Calu3 (cell line): ENCODE data around the gene NCF4. TPM values are rescaled to one million over a fixed set of nuclear protein-coding genes. Genes with fewer than 3 reads are reported as not detected.

ENCODE experiments used
- BruUV-seq: library from RNA; stranded (reverse); fragments of 400-500 nt; replicated peaks from 2 replicates; lab custom pipeline; 2021; lab: Mats Ljungman, UMichigan
- CTCF ChIA-PET: fragments of 300-600 bp; sonication (Branson Sonifier 250); formaldehyde crosslinking; loops from one replicate; lab custom pipeline; 2022; ENCODE audit warnings: antibody characterized with exemption; lab: Charles Lee
- DNase-seq: peaks from one replicate; pipeline ENCODE4 v3.0.0; 2022
- H3K27ac Mint-ChIP-seq: one replicate; pipeline ENCODE4 v1.8.0; 2022; ENCODE audit warnings: mixed read lengths; ENCODE audit not compliant: unreplicated experiment
- H3K27me3 Mint-ChIP-seq: one replicate; pipeline ENCODE4 v1.8.0; 2022; ENCODE audit warnings: mixed read lengths; ENCODE audit not compliant: unreplicated experiment
- H3K36me3 Mint-ChIP-seq: one replicate; pipeline ENCODE4 v1.8.0; 2022; ENCODE audit warnings: mild to moderate bottlenecking, moderate library complexity, mixed read lengths; ENCODE audit not compliant: insufficient read depth, unreplicated experiment
- H3K4me1 Mint-ChIP-seq: one replicate; pipeline ENCODE4 v1.8.0; 2022; ENCODE audit warnings: mild to moderate bottlenecking, low read depth, mixed read lengths; ENCODE audit not compliant: unreplicated experiment
- H3K4me3 Mint-ChIP-seq: one replicate; pipeline ENCODE4 v1.8.0; 2022; ENCODE audit warnings: mild to moderate bottlenecking, low read depth, moderate library complexity, mixed read lengths; ENCODE audit not compliant: unreplicated experiment
- H3K9me3 Mint-ChIP-seq: one replicate; pipeline ENCODE4 v1.8.0; 2022; ENCODE audit warnings: low read depth, mixed read lengths; ENCODE audit not compliant: unreplicated experiment
- intact Hi-C: fragments of 100-400 bp; cut with micrococcal nuclease; formaldehyde crosslinking; loops from one replicate; pipeline ENCODE4 v1.10.0; 2022; ENCODE audit not compliant: unreplicated experiment
- total RNA-seq: library from RNA; stranded (reverse); gene quantifications from 2 replicates; pipeline ENCODE4 v1.2.3, GENCODE V29; 2022
- TF ChIP-seq, protein P1 (sequence below): fragments of 200-600 bp; IDR thresholded peaks from one replicate; pipeline ENCODE4 v1.8.0; 2022; ENCODE audit warnings: antibody characterized with exemption; ENCODE audit not compliant: unreplicated experiment

Gene NCF4
- total RNA-seq, 1 experiment from 2014 or later, result not detected

- TF ChIP-seq, protein P1, sequence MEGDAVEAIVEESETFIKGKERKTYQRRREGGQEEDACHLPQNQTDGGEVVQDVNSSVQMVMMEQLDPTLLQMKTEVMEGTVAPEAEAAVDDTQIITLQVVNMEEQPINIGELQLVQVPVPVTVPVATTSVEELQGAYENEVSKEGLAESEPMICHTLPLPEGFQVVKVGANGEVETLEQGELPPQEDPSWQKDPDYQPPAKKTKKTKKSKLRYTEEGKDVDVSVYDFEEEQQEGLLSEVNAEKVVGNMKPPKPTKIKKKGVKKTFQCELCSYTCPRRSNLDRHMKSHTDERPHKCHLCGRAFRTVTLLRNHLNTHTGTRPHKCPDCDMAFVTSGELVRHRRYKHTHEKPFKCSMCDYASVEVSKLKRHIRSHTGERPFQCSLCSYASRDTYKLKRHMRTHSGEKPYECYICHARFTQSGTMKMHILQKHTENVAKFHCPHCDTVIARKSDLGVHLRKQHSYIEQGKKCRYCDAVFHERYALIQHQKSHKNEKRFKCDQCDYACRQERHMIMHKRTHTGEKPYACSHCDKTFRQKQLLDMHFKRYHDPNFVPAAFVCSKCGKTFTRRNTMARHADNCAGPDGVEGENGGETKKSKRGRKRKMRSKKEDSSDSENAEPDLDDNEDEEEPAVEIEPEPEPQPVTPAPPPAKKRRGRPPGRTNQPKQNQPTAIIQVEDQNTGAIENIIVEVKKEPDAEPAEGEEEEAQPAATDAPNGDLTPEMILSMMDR, result no peak
- intact Hi-C loops, result loop anchor here (5.0 kb wide), 1 partner anchor 106 kb away; no protein-coding TSS in a partner anchor
- Mint-ChIP-seq H3K4me1 (peaks cover 28% of the 10 kb centered on the region), H3K9me3 (no peaks in the 10 kb centered on the region), H3K27me3 (peaks cover 17% of the 10 kb centered on the region), H3K27ac (no peak overlapping the region), H3K4me3 (no peak overlapping the region), H3K36me3 (peaks cover 4% of the 10 kb centered on the region)
- DNase-seq, result no peak
- no TSS peak for BruUV-seq
- CTCF ChIA-PET, result interaction anchor here (0.7 to 1.6 kb wide), 3 partner anchors 90 to 174 kb away, joined by 3 to 4 read pairs (median 3); no protein-coding TSS in a partner anchor
These were observed 10.9 kb downstream of the NCF4 start for GRCh38 chr22:36871669-36872081.

DNA sequence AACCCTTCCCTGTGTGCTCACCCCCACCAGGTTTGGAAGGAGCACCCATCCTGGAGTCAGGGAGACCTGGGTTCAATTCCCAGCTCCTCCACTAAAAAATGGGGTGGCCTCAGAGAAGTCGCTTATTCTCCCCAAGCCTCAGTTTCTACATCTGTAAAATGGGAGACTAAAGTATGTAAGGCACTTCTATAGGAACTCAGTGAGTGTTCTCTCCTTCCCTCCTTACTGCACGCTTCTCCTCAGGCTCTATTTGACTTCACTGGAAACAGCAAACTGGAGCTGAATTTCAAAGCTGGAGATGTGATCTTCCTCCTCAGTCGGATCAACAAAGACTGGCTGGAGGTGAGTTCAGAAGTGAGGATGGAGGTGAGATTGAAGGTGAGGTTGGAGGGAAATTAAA lies 11.3 kb downstream of the NCF4 start:
- peaks cover 28% of the 10 kb centered on the region for H3K4me1 Mint-ChIP-seq
- intact Hi-C loops, result loop anchor here (5.0 kb wide), 1 partner anchor 105 kb away; no protein-coding TSS in a partner anchor
- H3K36me3 Mint-ChIP-seq, result peaks cover 4% of the 10 kb centered on the region
- no TSS peak for BruUV-seq
- CTCF ChIA-PET, result interaction anchor here (0.7 to 1.6 kb wide), 2 partner anchors 90 to 173 kb away, joined by 3 to 4 read pairs; no protein-coding TSS in a partner anchor
- H3K27ac Mint-ChIP-seq, result no peak overlapping the region
- no peak overlapping the region for H3K4me3 Mint-ChIP-seq
- H3K27me3 Mint-ChIP-seq, result peaks cover 17% of the 10 kb centered on the region
- TF ChIP-seq, protein P1, result no peak
- no peaks in the 10 kb centered on the region for H3K9me3 Mint-ChIP-seq
- DNase-seq, result no peak

DNA sequence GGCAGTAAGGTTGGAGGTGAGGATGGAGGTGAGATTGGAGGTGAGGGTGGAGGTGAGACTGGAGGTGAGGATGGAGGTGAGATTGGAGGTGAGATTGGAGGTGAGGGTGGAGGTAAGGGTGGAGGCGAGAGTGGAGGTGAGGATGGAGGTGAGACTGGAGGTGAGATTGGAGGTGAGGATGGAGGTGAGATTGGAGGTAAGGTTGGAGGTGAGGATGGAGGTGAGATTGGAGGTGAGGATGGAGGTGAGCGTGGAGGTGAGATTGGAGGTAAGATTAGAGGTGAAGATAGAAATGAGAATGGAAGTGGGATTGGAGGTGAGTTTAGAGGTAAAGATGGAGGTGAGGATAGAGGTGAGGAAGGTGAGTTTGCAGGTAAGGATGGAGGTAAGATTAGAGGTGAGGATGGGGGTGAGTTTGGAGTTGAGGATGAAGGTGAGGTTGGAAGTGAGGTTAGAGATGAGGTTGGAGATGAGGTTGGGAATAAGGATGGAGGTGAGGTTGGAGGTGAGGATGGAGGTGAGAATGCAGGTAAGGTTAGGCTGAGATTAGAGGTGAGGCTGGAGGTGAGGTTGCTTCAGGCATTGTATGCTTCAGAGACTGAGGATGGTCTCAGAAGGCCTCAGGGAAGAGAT lies 12.2 kb downstream of the NCF4 start:
- BruUV-seq, result no TSS peak
- intact Hi-C loops, result loop anchor here (5.0 kb wide), 1 partner anchor 104 kb away; no protein-coding TSS in a partner anchor
- Mint-ChIP-seq H3K27me3 (peaks cover 22% of the 10 kb centered on the region), H3K36me3 (peaks cover 4% of the 10 kb centered on the region), H3K27ac (peak overlapping the region; percentile 42), H3K9me3 (no peaks in the 10 kb centered on the region), H3K4me3 (no peak overlapping the region), H3K4me1 (peaks cover 28% of the 10 kb centered on the region)
- CTCF ChIA-PET, result interaction anchor here (1.0 to 1.8 kb wide), 4 partner anchors 8 to 170 kb away, joined by 4 to 16 read pairs (median 4); no protein-coding TSS in a partner anchor
- TF ChIP-seq, protein P1, result no peak
- no peak for DNase-seq

GRCh38 chr22:36873614-36874308 lies 13.0 kb downstream of the NCF4 start:
- intact Hi-C loops, result loop anchor here (5.0 kb wide), 1 partner anchor 104 kb away; no protein-coding TSS in a partner anchor
- Mint-ChIP-seq H3K4me3 (no peak overlapping the region), H3K9me3 (no peaks in the 10 kb centered on the region), H3K27me3 (peaks cover 30% of the 10 kb centered on the region), H3K36me3 (peaks cover 4% of the 10 kb centered on the region), H3K27ac (peak overlapping the region; percentile 42), H3K4me1 (peaks cover 28% of the 10 kb centered on the region)
- BruUV-seq, result no TSS peak
- TF ChIP-seq, protein P1, result peak; percentile 60
- peak; percentile 59 for DNase-seq
- CTCF ChIA-PET, result interaction anchor here (0.6 to 1.8 kb wide), 6 partner anchors 9 to 170 kb away, joined by 3 to 16 read pairs (median 4); no protein-coding TSS in a partner anchor
